ENCODE data around the gene IFNB1.

DNA sequence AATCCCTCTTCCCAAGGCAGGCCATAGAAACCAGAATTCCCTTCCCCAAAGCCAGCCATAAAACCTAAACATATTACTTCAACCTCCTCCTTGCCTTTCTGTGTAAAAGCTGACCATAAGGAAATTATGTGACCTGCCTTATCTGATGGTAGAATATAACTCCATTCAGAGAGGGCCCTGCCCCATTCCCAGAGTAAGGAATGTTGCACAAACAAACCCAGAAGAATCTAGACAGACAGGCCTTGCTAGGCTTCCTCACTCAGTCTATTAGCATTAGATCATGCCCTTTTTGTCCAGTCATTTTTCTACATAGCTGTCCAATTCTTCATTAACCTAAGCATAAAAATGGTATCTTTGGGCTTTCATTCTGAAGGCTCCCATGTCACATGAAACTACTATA lies 17.8 kb upstream of the IFNB1 start:
- no peak for TF ChIP-seq EZH2 (IDR thresholded peaks at IDR 0.05; ENCODE audit: low read length, unreplicated experiment)
- TF ChIP-seq EZH2phosphoT487 (IDR thresholded peaks at IDR 0.05; ENCODE audit: borderline replicate concordance, low read length), result no peak
- TF ChIP-seq, protein P1, sequence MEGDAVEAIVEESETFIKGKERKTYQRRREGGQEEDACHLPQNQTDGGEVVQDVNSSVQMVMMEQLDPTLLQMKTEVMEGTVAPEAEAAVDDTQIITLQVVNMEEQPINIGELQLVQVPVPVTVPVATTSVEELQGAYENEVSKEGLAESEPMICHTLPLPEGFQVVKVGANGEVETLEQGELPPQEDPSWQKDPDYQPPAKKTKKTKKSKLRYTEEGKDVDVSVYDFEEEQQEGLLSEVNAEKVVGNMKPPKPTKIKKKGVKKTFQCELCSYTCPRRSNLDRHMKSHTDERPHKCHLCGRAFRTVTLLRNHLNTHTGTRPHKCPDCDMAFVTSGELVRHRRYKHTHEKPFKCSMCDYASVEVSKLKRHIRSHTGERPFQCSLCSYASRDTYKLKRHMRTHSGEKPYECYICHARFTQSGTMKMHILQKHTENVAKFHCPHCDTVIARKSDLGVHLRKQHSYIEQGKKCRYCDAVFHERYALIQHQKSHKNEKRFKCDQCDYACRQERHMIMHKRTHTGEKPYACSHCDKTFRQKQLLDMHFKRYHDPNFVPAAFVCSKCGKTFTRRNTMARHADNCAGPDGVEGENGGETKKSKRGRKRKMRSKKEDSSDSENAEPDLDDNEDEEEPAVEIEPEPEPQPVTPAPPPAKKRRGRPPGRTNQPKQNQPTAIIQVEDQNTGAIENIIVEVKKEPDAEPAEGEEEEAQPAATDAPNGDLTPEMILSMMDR (conservative IDR thresholded peaks at IDR 0.05; ENCODE audit: low read depth, low read length), result no peak

All from PC-3 (cell line).